Panc1 (cell line): ENCODE measurements around the gene SLC22A17. TPM values are rescaled to one million over a fixed set of nuclear protein-coding genes. Genes with fewer than 3 reads are reported as not detected.

ENCODE experiments used
- ATAC-seq: fragments of 200-7000 bp; cut with Tn5 transposase; 2 replicates; pipeline ENCODE4 v1.9.1; 2020; ENCODE audit warnings: mild to moderate bottlenecking, moderate library complexity
- BruUV-seq: library from RNA; stranded (reverse); fragments of 400-500 nt; replicated peaks from 2 replicates; lab custom pipeline; 2021; lab: Mats Ljungman, UMichigan
- CTCF ChIA-PET: fragments of 300-600 bp; sonication (Branson Sonifier 250); formaldehyde crosslinking; loops from one replicate; lab custom pipeline; 2022; ENCODE audit warnings: antibody characterized with exemption; lab: Charles Lee
- POLR2A ChIA-PET: fragments of 300-600 bp; sonication (Branson Sonifier 250); formaldehyde crosslinking; loops from one replicate; lab custom pipeline; 2022; ENCODE audit warnings: antibody characterized with exemption; lab: Charles Lee
- DNase-seq: peaks from one replicate; pipeline ENCODE4 v3.0.0-alpha.2; 2010; ENCODE audit warnings: low read depth, low spot score
- H3K27ac ChIP-seq: 2 replicates; pipeline ENCODE4 v1.5.1; 2011; ENCODE audit warnings: mild to moderate bottlenecking, low read length, inconsistent platforms
- H3K27me3 ChIP-seq: fragments of 200-500 bp; sonication (Bioruptor generic); 2 replicates; pipeline ENCODE4 v1.6.0; 2014; ENCODE audit warnings: low read length, inconsistent platforms; ENCODE audit not compliant: control insufficient read depth, insufficient read depth
- H3K36me3 ChIP-seq: fragments of 200-500 bp; sonication (Bioruptor generic); 2 replicates; pipeline ENCODE4 v1.5.1; 2014; ENCODE audit warnings: inconsistent platforms, mild to moderate bottlenecking, low read length, moderate library complexity; ENCODE audit not compliant: control insufficient read depth, insufficient read depth
- H3K4me1 ChIP-seq: 2 replicates; pipeline ENCODE4 v1.5.1; 2011; ENCODE audit warnings: inconsistent platforms, mild to moderate bottlenecking, low read length, moderate library complexity; ENCODE audit not compliant: control insufficient read depth, insufficient read depth
- H3K4me3 ChIP-seq, 2 experiments: 2 replicates each; pipeline ENCODE4 v1.5.1; 2011 to 2012; ENCODE audit warnings: low read depth in 2 of 2, low read length in 2 of 2, mild to moderate bottlenecking in 2 of 2, inconsistent platforms in 1 of 2, moderate library complexity in 1 of 2
- H3K9me3 ChIP-seq: fragments of 200-500 bp; sonication (Bioruptor generic); 2 replicates; pipeline ENCODE4 v1.5.1; 2014; ENCODE audit warnings: low read depth, mild to moderate bottlenecking, inconsistent platforms, low read length, moderate library complexity; ENCODE audit not compliant: control insufficient read depth, insufficient read depth
- CTCF ChIP-seq: fragments of 450-650 bp; IDR thresholded peaks from 2 replicates; pipeline ENCODE4 v1.5.1; 2017; ENCODE audit warnings: mild to moderate bottlenecking
- POLR2AphosphoS5 ChIP-seq: IDR thresholded peaks from 2 replicates; pipeline ENCODE4 v1.6.1; 2012; ENCODE audit warnings: mild to moderate bottlenecking, low read depth, low read length, moderate library complexity
- REST ChIP-seq, 2 experiments: IDR thresholded peaks; 2 replicates each; pipeline ENCODE4 v1.6.1; 2011 to 2012; ENCODE audit warnings: low read depth in 2 of 2, control low read depth in 1 of 2, low read length in 1 of 2, mild to moderate bottlenecking in 1 of 2, moderate library complexity in 1 of 2; ENCODE audit not compliant: insufficient read depth in 1 of 2
- SIN3A ChIP-seq: IDR thresholded peaks from 2 replicates; pipeline ENCODE4 v1.6.1; 2012; ENCODE audit warnings: low read depth, mild to moderate bottlenecking, low read length, moderate library complexity, borderline replicate concordance; ENCODE audit not compliant: insufficient read depth
- TCF7L2 ChIP-seq: IDR thresholded peaks from 2 replicates; pipeline ENCODE4 v1.6.1; 2011; ENCODE audit warnings: mild to moderate bottlenecking, low read depth, low read length, inconsistent platforms
- in situ Hi-C: cut with HindIII; loops from 2 replicates; pipeline ENCODE4 v1.10.0; 2016; ENCODE audit warnings: low sequenced_read_pairs, low pct_unique_long_range_greater_than_20kb
- intact Hi-C: fragments of 100-400 bp; cut with micrococcal nuclease; formaldehyde crosslinking; loops from one replicate; pipeline ENCODE4 v1.10.0; 2022; ENCODE audit not compliant: unreplicated experiment
- total RNA-seq: library from RNA; stranded (reverse); gene quantifications from one replicate; pipeline ENCODE4 v1.2.1, GENCODE V29; 2021; ENCODE audit not compliant: unreplicated experiment

Gene SLC22A17
- total RNA-seq, 1 experiment from 2014 or later: 3.2 TPM

DNA sequence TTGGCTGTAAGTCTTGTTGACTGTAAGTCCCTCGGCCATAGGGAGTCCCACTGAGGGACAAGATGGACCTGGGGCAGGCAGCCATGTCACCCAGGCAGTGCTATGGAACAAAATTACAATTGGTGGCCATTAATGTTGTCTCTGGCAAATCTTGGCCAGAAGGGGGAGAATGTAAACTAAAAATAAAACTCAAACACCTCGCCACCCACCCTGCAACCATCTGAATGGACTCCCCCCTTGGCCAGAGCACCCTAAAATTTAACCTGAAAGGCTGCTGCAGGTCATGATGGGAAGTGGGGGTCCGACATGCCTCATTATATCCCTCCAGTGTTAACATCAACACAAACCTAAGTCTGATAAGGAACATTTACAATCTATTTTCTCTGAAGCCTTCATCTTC lies 8.2 kb downstream of the SLC22A17 start:
- POLR2A ChIA-PET: no interaction called here
- no peak overlapping the region for H3K4me3 ChIP-seq
- DNase-seq (no peak), ATAC-seq (no peak)
- BruUV-seq: no TSS peak
- H3K27ac ChIP-seq: no peak overlapping the region
- no peaks in the 10 kb centered on the region; the same call in 1 of the 2 replicates for H3K27me3 ChIP-seq
- CTCF ChIA-PET: interaction anchor here (1.0 kb wide), 1 partner anchor 18 kb away, joined by 3 read pairs; no protein-coding TSS in a partner anchor
- H3K36me3 ChIP-seq: no peaks in the 10 kb centered on the region
- no peak for TF ChIP-seq POLR2AphosphoS5
- TF ChIP-seq CTCF: no peak
- no peak for TF ChIP-seq TCF7L2
- TF ChIP-seq REST (IDR thresholded peaks at IDR 0.05; ENCODE audit: insufficient read depth in 1 of 2, low read depth in 2 of 2, low read length in 1 of 2): no peak
- in situ Hi-C loops (no loop called here), intact Hi-C loops (no loop called here)
- no peaks in the 10 kb centered on the region for H3K4me1 ChIP-seq
- H3K9me3 ChIP-seq: no peaks in the 10 kb centered on the region

- no peaks in the 10 kb centered on the region for H3K9me3 ChIP-seq
- no peaks in the 10 kb centered on the region for H3K4me1 ChIP-seq
- TF ChIP-seq SIN3A: no peak
- TF ChIP-seq REST (IDR thresholded peaks at IDR 0.05; ENCODE audit: insufficient read depth in 1 of 2, low read depth in 2 of 2, low read length in 1 of 2): no peak
- TF ChIP-seq TCF7L2: no peak
- TF ChIP-seq CTCF: no peak
- TF ChIP-seq POLR2AphosphoS5: no peak
- no peak overlapping the region for H3K27ac ChIP-seq
- H3K36me3 ChIP-seq: no peaks in the 10 kb centered on the region
- POLR2A ChIA-PET: no interaction called here
- intact Hi-C loops (no loop called here), in situ Hi-C loops (no loop called here)
- CTCF ChIA-PET: no interaction called here
- BruUV-seq: no TSS peak
- no peak for DNase-seq
- no peak for ATAC-seq
- H3K27me3 ChIP-seq: no peaks in the 10 kb centered on the region; the same call in 1 of the 2 replicates
- H3K4me3 ChIP-seq: no peak overlapping the region
These were observed 13.0 kb downstream of the SLC22A17 start for GRCh38 chr14:23339506-23340268.
